Stimulated activated naive CD8-positive, alpha-beta T cell treated with anti-CD3 and anti-CD28 coated beads, Interleukin-15, Interleukin-2, amounts not matched to agents 100 ng/mL and 50 ng/mL, for 24 hours (primary cell): Measurements from ENCODE around the gene ARHGDIB.
A peak's percentile ranks its signal among the peaks of the same experiment; 100 is the strongest.

Source experiments
- H3K27ac Mint-ChIP-seq: one replicate; pipeline ENCODE4 v1.8.0; 2021; ENCODE audit warnings: mild to moderate bottlenecking, mixed read lengths
- H3K27me3 Mint-ChIP-seq: one replicate; pipeline ENCODE4 v1.8.0; 2021; ENCODE audit warnings: mixed read lengths
- H3K36me3 Mint-ChIP-seq: one replicate; pipeline ENCODE4 v1.8.0; 2021; ENCODE audit warnings: low read depth, mixed read lengths
- H3K4me1 Mint-ChIP-seq: one replicate; pipeline ENCODE4 v1.8.0; 2021; ENCODE audit warnings: low read depth, mixed read lengths
- H3K4me3 Mint-ChIP-seq: one replicate; pipeline ENCODE4 v1.8.0; 2021; ENCODE audit warnings: mild to moderate bottlenecking, mixed read lengths
- H3K9me3 Mint-ChIP-seq: one replicate; pipeline ENCODE4 v1.8.0; 2021; ENCODE audit warnings: mixed read lengths

The ARHGDIB gene

GRCh38 chr12:14961466-14962152 is at the start of gene ARHGDIB:
TSS of gene ARHGDIB (minus strand) at chr12:14961601. CDS start at chr12:14950712, 10,889 bp downstream.
- H3K9me3 Mint-ChIP-seq, result no peaks in the 10 kb centered on the region
- no peaks in the 10 kb centered on the region for H3K27me3 Mint-ChIP-seq
- peak within 1 kb of the TSS; percentile 99 for H3K27ac Mint-ChIP-seq
- H3K4me1 Mint-ChIP-seq, result peaks cover 62% of the 10 kb centered on the region
- peak within 1 kb of the TSS; percentile 99 for H3K4me3 Mint-ChIP-seq
- peaks cover 25% of the 10 kb centered on the region for H3K36me3 Mint-ChIP-seq

GRCh38 chr12:15011162-15011561 is 49.8 kb upstream of the ARHGDIB start:
- Mint-ChIP-seq H3K4me1 (no peaks in the 10 kb centered on the region), H3K9me3 (no peaks in the 10 kb centered on the region), H3K36me3 (no peaks in the 10 kb centered on the region), H3K4me3 (no peak overlapping the region), H3K27ac (no peak overlapping the region), H3K27me3 (no peaks in the 10 kb centered on the region)

- no peaks in the 10 kb centered on the region for H3K36me3 Mint-ChIP-seq
- no peaks in the 10 kb centered on the region for H3K9me3 Mint-ChIP-seq
- H3K4me1 Mint-ChIP-seq, result no peaks in the 10 kb centered on the region
- no peak overlapping the region for H3K4me3 Mint-ChIP-seq
- peaks cover 6% of the 10 kb centered on the region for H3K27me3 Mint-ChIP-seq
- H3K27ac Mint-ChIP-seq, result no peak overlapping the region
Observed at GRCh38 chr12:15007551-15007950, 46.1 kb upstream of the ARHGDIB start.

GRCh38 chr12:15005064-15005463 is 43.7 kb upstream of the ARHGDIB start:
- no peak overlapping the region for H3K4me3 Mint-ChIP-seq
- H3K36me3 Mint-ChIP-seq, result no peaks in the 10 kb centered on the region
- H3K27ac Mint-ChIP-seq, result no peak overlapping the region
- H3K9me3 Mint-ChIP-seq, result no peaks in the 10 kb centered on the region
- no peaks in the 10 kb centered on the region for H3K4me1 Mint-ChIP-seq
- H3K27me3 Mint-ChIP-seq, result peaks cover 12% of the 10 kb centered on the region

GRCh38 chr12:15004421-15004820 is 43.0 kb upstream of the ARHGDIB start:
- H3K9me3 Mint-ChIP-seq, result no peaks in the 10 kb centered on the region
- peaks cover 12% of the 10 kb centered on the region for H3K27me3 Mint-ChIP-seq
- H3K4me1 Mint-ChIP-seq, result no peaks in the 10 kb centered on the region
- no peaks in the 10 kb centered on the region for H3K36me3 Mint-ChIP-seq
- no peak overlapping the region for H3K4me3 Mint-ChIP-seq
- H3K27ac Mint-ChIP-seq, result no peak overlapping the region

GRCh38 chr12:15001733-15002382 is 40.5 kb upstream of the ARHGDIB start:
- peaks cover 16% of the 10 kb centered on the region for H3K27me3 Mint-ChIP-seq
- H3K4me3 Mint-ChIP-seq, result no peak overlapping the region
- H3K27ac Mint-ChIP-seq, result no peak overlapping the region
- no peaks in the 10 kb centered on the region for H3K36me3 Mint-ChIP-seq
- no peaks in the 10 kb centered on the region for H3K9me3 Mint-ChIP-seq
- no peaks in the 10 kb centered on the region for H3K4me1 Mint-ChIP-seq

GRCh38 chr12:15000575-15000974 is 39.2 kb upstream of the ARHGDIB start:
- Mint-ChIP-seq H3K36me3 (no peaks in the 10 kb centered on the region), H3K9me3 (no peaks in the 10 kb centered on the region), H3K4me1 (peaks cover 3% of the 10 kb centered on the region), H3K27ac (no peak overlapping the region), H3K27me3 (peaks cover 16% of the 10 kb centered on the region), H3K4me3 (no peak overlapping the region)

- Mint-ChIP-seq H3K36me3 (no peaks in the 10 kb centered on the region), H3K4me3 (no peak overlapping the region), H3K9me3 (no peaks in the 10 kb centered on the region), H3K27ac (no peak overlapping the region), H3K4me1 (peaks cover 11% of the 10 kb centered on the region), H3K27me3 (peaks cover 16% of the 10 kb centered on the region)
Observed at GRCh38 chr12:14999695-15000365, 38.4 kb upstream of the ARHGDIB start.

- no peak overlapping the region for H3K4me3 Mint-ChIP-seq
- no peaks in the 10 kb centered on the region for H3K36me3 Mint-ChIP-seq
- peaks cover 10% of the 10 kb centered on the region for H3K27me3 Mint-ChIP-seq
- H3K4me1 Mint-ChIP-seq, result peaks cover 17% of the 10 kb centered on the region
- no peak overlapping the region for H3K27ac Mint-ChIP-seq
- H3K9me3 Mint-ChIP-seq, result no peaks in the 10 kb centered on the region
Observed at GRCh38 chr12:14999021-14999694, 37.8 kb upstream of the ARHGDIB start.

GRCh38 chr12:14997998-14998397 is 36.6 kb upstream of the ARHGDIB start:
- H3K9me3 Mint-ChIP-seq, result no peaks in the 10 kb centered on the region
- peak overlapping the region; percentile 3 for H3K27ac Mint-ChIP-seq
- H3K27me3 Mint-ChIP-seq, result peaks cover 10% of the 10 kb centered on the region
- peaks cover 29% of the 10 kb centered on the region for H3K4me1 Mint-ChIP-seq
- H3K36me3 Mint-ChIP-seq, result no peaks in the 10 kb centered on the region
- no peak overlapping the region for H3K4me3 Mint-ChIP-seq

GRCh38 chr12:14995583-14996425 is 34.4 kb upstream of the ARHGDIB start:
- Mint-ChIP-seq H3K9me3 (peaks cover 6% of the 10 kb centered on the region), H3K27me3 (peaks cover 4% of the 10 kb centered on the region), H3K27ac (peak overlapping the region; percentile 39), H3K4me1 (peaks cover 40% of the 10 kb centered on the region), H3K4me3 (no peak overlapping the region), H3K36me3 (no peaks in the 10 kb centered on the region)

- Mint-ChIP-seq H3K4me1 (peaks cover 50% of the 10 kb centered on the region), H3K4me3 (no peak overlapping the region), H3K27me3 (peaks cover 4% of the 10 kb centered on the region), H3K9me3 (peaks cover 6% of the 10 kb centered on the region), H3K36me3 (no peaks in the 10 kb centered on the region), H3K27ac (peak overlapping the region; percentile 52)
Observed at GRCh38 chr12:14994610-14995009, 33.2 kb upstream of the ARHGDIB start.

GRCh38 chr12:14993537-14994266 is 32.3 kb upstream of the ARHGDIB start:
- peaks cover 4% of the 10 kb centered on the region for H3K27me3 Mint-ChIP-seq
- no peaks in the 10 kb centered on the region for H3K36me3 Mint-ChIP-seq
- no peak overlapping the region for H3K4me3 Mint-ChIP-seq
- peak overlapping the region; percentile 17 for H3K27ac Mint-ChIP-seq
- H3K9me3 Mint-ChIP-seq, result peaks cover 6% of the 10 kb centered on the region
- peaks cover 56% of the 10 kb centered on the region for H3K4me1 Mint-ChIP-seq

GRCh38 chr12:14993117-14993516 is 31.7 kb upstream of the ARHGDIB start:
- H3K27ac Mint-ChIP-seq, result no peak overlapping the region
- no peaks in the 10 kb centered on the region for H3K36me3 Mint-ChIP-seq
- peaks cover under 1% of the 10 kb centered on the region for H3K27me3 Mint-ChIP-seq
- H3K4me3 Mint-ChIP-seq, result no peak overlapping the region
- peaks cover 6% of the 10 kb centered on the region for H3K9me3 Mint-ChIP-seq
- peaks cover 56% of the 10 kb centered on the region for H3K4me1 Mint-ChIP-seq
